ENCODE data around the gene SEPTIN1. TPM values are rescaled to one million over a fixed set of nuclear protein-coding genes. Genes with fewer than 3 reads are reported as not detected.
"Not testable (repeated sequence)": the region's sequence is repeated elsewhere in the genome, so short reads cannot be mapped to it uniquely, and the experiment has no call there.

The SEPTIN1 gene
- total and polyA plus RNA-seq, 12 donors: 0.11 to 19.8 (median 2.8) TPM; not detected in 1

DNA sequence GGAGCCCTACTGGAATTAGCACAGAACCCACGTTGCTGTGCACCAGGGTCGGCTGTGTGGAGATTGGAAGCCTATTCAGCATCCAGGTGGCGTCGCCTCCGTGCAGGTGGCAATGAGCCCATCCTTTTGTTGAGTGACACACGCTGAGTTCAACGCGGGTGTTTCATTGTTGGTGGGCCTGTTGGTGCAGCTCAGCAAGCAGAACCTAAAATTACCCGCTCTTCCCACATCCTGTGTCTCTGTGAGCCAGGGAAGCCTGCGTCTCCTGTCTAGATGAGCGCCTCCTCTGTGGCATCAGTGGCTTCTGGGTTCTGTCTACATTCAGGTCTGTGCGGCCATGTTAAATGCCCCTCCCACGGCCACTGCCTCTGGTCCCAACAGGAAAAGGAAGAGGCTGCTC lies 41.7 kb downstream of the SEPTIN1 start:
- H3K4me1 ChIP-seq (replicated peaks in 1 of 2): peaks cover 6% of the 10 kb centered on the region in 2 donors
- H3K27me3 ChIP-seq: no peaks in the 10 kb centered on the region
- no peak overlapping the region for H3K27ac ChIP-seq
- H3K9me3 ChIP-seq (replicated peaks in 1 of 3): no peaks in the 10 kb centered on the region
- TF ChIP-seq POLR2A (IDR thresholded peaks at IDR 0.05): no peak
- TF ChIP-seq, protein P1, sequence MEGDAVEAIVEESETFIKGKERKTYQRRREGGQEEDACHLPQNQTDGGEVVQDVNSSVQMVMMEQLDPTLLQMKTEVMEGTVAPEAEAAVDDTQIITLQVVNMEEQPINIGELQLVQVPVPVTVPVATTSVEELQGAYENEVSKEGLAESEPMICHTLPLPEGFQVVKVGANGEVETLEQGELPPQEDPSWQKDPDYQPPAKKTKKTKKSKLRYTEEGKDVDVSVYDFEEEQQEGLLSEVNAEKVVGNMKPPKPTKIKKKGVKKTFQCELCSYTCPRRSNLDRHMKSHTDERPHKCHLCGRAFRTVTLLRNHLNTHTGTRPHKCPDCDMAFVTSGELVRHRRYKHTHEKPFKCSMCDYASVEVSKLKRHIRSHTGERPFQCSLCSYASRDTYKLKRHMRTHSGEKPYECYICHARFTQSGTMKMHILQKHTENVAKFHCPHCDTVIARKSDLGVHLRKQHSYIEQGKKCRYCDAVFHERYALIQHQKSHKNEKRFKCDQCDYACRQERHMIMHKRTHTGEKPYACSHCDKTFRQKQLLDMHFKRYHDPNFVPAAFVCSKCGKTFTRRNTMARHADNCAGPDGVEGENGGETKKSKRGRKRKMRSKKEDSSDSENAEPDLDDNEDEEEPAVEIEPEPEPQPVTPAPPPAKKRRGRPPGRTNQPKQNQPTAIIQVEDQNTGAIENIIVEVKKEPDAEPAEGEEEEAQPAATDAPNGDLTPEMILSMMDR (IDR thresholded peaks at IDR 0.05): no peak
- no peaks in the 10 kb centered on the region for H3K36me3 ChIP-seq (replicated peaks in 1 of 2)
- intact Hi-C loops (cut with DNase I): no loop called here
- DNase-seq: peak in 1 of 7 donors; percentile 52
- H3K4me3 ChIP-seq: no peak overlapping the region
- WGBS, 4 donors: 90 to 93% (median 91%) methylated on average over 13 of the region's 13 CpGs

DNA sequence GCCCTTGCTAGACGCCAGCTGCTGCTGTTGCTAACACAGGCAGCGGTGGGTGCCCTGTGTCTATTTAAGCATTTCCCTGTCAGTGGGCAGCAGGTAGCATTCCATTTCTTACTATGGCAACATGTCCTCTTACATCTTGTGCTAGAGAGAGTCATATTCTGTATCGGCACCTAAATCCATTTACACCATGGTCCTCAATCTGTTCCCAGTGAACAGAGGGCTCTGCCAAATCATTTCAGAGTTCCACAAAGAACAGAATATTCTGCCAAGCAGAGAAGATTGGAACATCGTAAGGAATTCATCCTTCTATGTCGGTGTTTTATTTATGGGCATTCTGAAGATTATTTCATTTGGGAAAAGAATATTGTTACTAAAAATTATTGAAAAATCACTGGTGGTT lies 43.6 kb downstream of the SEPTIN1 start:
- H3K27me3 ChIP-seq; H3K4me3 ChIP-seq; intact Hi-C loops (cut with DNase I); H3K9me3 ChIP-seq (replicated peaks in 1 of 3); H3K4me1 ChIP-seq (replicated peaks in 1 of 2); H3K36me3 ChIP-seq (replicated peaks in 1 of 2): not testable (repeated sequence)
- 31 to 51% (median 47%) methylated on average over 3 to 4 of the region's 5 CpGs for WGBS, 4 donors
- DNase-seq: peak in 1 of 7 donors; percentile 21
- peak overlapping the region in 2 of 5 donors; percentile 37 to 62 for H3K27ac ChIP-seq

DNA sequence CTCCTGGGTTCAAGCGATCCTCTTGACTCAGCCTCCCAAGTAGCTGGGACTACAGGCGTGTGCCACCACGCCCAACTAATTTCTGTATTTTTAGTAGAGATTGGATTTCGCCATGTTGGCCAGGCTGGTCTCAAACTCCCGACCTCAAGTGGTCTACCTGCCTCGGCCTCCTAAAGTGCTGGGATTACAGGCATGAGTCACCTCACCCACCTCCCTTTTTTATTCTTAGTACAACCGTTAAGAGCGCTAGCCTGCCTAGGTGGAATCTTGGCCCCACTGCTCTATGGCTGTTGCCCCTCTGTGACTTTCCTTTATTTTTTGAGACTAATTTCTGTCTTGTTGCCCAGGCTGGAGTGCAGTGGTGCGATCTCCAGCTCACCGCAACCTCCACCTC lies 44.4 kb downstream of the SEPTIN1 start:
- peak overlapping the region in 1 of 5 donors; percentile 37 for H3K27ac ChIP-seq
- H3K4me3 ChIP-seq; H3K36me3 ChIP-seq (replicated peaks in 1 of 2); H3K27me3 ChIP-seq; intact Hi-C loops (cut with DNase I); H3K4me1 ChIP-seq (replicated peaks in 1 of 2); DNase-seq; H3K9me3 ChIP-seq (replicated peaks in 1 of 3): not testable (repeated sequence)
- 92 to 97% (median 94%) methylated on average over 9 to 10 of the region's 10 CpGs for WGBS, 4 donors

DNA sequence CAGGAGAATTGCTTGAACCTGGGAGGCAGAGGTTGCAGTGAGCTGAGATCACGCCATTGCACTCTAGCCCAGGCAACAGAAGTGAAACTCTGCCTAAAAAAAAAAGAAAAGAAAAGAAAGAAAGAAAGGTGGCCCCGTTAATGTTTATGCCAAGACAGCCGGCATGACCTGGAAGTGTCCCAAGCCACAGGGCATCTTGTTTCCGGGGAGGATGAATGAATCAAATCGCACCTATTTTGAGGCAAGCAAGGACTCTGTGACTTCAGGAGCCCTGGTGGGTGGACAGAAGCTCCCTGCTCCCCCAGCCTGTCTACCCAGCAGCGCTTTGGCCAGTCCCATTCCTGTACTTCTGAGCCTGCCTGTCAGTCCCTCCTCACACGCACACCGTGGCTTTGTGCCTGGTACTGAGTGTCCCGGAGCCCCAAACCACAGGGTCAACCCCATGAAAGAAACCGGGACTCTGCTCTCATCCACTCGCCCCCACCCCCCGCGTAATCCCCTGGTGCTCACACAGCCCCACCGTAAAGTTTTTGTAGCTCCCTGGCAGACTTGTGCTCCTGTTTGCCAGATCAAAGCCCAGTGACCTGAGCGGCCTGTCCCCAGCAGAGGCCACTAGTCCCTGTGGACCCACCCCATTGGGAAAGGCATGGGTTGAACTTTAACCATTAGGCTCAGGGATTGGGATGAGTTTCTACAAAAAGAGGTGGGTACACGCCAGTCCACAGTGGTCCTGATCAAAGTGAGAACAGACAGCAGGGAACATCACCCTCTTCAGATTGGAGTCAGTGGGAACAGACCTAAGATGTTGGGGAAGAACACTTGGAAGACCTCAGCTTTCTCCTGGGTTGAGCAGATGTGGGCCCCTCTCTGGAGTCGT lies 46.5 kb downstream of the SEPTIN1 start:
- no peaks in the 10 kb centered on the region for H3K27me3 ChIP-seq
- peaks cover 6 to 7% of the 10 kb centered on the region in 2 donors for H3K4me1 ChIP-seq (replicated peaks in 1 of 2)
- 15 to 35% (median 32%) methylated on average over 7 to 17 of the region's 17 CpGs for WGBS, 4 donors
- peak in 5 of 7 donors; percentile 43 to 64 (median 64) for DNase-seq
- H3K27ac ChIP-seq: peak overlapping the region in 4 of 5 donors; percentile 92 to 98 (median 94)
- intact Hi-C loops (cut with DNase I): no loop called here
- TF ChIP-seq, protein P1 (IDR thresholded peaks at IDR 0.05): no peak
- TF ChIP-seq POLR2A (IDR thresholded peaks at IDR 0.05): no peak
- no peaks in the 10 kb centered on the region for H3K36me3 ChIP-seq (replicated peaks in 1 of 2)
- peak overlapping the region in 2 of 4 donors; percentile 61 to 93 for H3K4me3 ChIP-seq
- no peaks in the 10 kb centered on the region for H3K9me3 ChIP-seq (replicated peaks in 1 of 3)

DNA sequence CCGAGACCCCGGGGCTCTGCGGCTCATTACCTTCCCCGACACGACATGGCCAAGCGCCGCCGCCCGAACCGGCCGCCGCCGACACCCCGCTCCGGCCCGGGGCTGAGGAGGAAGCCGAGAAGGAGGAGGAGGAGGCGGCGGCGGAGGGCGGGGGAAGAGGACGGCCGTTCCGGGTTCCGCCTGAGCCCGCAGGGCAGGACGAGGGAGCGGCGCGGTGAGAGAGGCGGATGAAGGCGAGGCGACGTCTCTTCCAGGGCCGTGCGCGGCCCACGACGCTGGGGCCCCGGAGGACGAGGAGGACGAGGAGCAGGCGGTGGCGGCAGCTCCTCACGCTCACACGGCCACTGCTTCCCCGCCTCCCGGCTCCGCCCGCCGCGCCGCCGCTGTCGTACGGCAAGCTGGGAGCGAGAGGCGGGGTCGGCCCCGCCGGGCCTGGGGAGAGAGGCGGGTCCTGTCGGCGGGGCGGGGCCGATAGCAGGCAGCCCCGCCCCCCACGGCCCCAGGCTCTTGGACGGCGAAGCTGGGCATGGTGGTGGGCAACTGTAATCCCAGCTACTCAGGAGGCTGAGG lies 47.2 kb downstream of the SEPTIN1 start:
- H3K27me3 ChIP-seq; intact Hi-C loops (cut with DNase I); H3K9me3 ChIP-seq (replicated peaks in 1 of 3); H3K4me1 ChIP-seq (replicated peaks in 1 of 2); H3K36me3 ChIP-seq (replicated peaks in 1 of 2): not testable (repeated sequence)
- H3K4me3 ChIP-seq: peak overlapping the region in 2 of 4 donors; percentile 61 to 93
- 0 to 1% (median 0%) methylated on average over 3 to 68 of the region's 70 CpGs for WGBS, 4 donors
- DNase-seq: peak; percentile 84 to 89 (median 88)
- TF ChIP-seq POLR2A (IDR thresholded peaks at IDR 0.05): peak; percentile 57 to 95
- H3K27ac ChIP-seq: peak overlapping the region; percentile 82 to 98 (median 93)

DNA sequence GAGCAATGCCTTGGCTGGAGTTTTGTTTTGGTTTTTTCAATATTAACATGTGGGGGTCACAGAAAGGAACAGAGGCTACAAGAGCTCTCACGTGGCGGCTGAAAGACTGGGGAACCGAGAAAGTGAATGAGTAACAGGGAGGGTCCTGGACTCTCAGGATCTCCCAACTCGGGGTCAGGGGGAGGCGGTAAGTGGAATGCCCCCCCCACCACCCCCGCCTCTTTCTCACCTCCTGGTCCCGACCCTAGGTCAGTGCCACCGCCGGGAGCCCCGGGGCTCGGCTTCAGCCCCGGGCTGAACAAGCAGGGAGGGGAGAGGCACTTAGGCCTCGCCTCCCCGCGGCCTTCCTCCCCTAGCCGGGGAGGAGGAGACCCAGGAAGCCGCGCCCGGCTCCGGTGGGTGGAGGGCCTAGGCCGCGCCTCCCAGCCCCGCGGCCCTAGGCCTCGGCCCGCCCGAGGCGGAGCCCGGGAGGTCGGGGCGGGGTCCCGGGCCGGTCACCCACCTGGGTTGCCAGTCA lies 47.8 kb downstream of the SEPTIN1 start:
- 0% methylated on average over 6 to 23 of the region's 33 CpGs for WGBS, 4 donors

More for the DNA sequence above, 47.8 kb downstream of the SEPTIN1 start:
- H3K36me3 ChIP-seq (replicated peaks in 1 of 2); H3K4me1 ChIP-seq (replicated peaks in 1 of 2); intact Hi-C loops (cut with DNase I); H3K9me3 ChIP-seq (replicated peaks in 1 of 3); H3K27me3 ChIP-seq: not testable (repeated sequence)
- DNase-seq: peak; percentile 77 to 86 (median 84)
- Histone ChIP-seq H3K4me3 (peak overlapping the region in 2 of 4 donors; percentile 61 to 93), H3K27ac (peak overlapping the region; percentile 82 to 98 (median 93))
